Measurements from ENCODE around the gene PRKD1.

The PRKD1 gene

DNA sequence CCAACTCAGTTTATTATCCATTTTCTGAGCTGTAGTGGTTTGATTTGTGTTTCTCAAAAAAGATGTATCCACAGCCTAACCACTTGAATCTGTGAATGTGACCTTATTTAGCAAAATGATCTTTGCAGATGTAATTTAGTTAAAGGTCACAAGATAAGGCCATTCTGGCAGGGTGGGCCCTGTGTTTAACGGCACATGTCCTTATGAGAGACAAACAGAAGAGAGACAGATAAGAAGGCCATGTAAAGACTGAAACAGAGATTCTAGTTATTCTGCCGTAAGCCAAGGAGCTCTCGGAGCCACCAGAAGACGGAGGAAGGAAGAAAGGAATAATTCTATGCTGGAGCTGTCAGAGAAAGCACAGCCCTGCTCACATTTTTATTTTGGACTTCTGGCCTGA lies 374.2 kb downstream of the PRKD1 start:
- Histone ChIP-seq H3K36me3 (ENCODE audit: insufficient read depth, insufficient read length, low read length) (no peaks in the 10 kb centered on the region), H3K9me3 (ENCODE audit: insufficient read depth, low read length) (no peaks in the 10 kb centered on the region), H3K4me1 (ENCODE audit: insufficient read depth, insufficient read length) (no peaks in the 10 kb centered on the region), H3K9ac (ENCODE audit: insufficient read length, low read depth) (no peak overlapping the region), H3K27me3 (ENCODE audit: insufficient read depth, insufficient read length) (no peaks in the 10 kb centered on the region), H3K4me3 (ENCODE audit: insufficient read length, low read depth) (no peak overlapping the region)
- DNase-seq (ENCODE audit: low read depth, low spot score) = no peak
- TF ChIP-seq SUZ12 (IDR thresholded peaks at IDR 0.05; ENCODE audit: extremely low read depth, insufficient read depth, insufficient read length) (no peak), ZNF274 (IDR thresholded peaks at IDR 0.05; ENCODE audit: low read depth, low read length) (no peak), YY1 (IDR thresholded peaks at IDR 0.05; ENCODE audit: insufficient read depth, insufficient read length) (no peak)

GRCh38 chr14:29548948-29549370 lies 378.7 kb downstream of the PRKD1 start:
- Histone ChIP-seq H3K4me3 (ENCODE audit: insufficient read length, low read depth) (no peak overlapping the region), H3K9me3 (ENCODE audit: insufficient read depth, low read length) (no peaks in the 10 kb centered on the region), H3K9ac (ENCODE audit: insufficient read length, low read depth) (no peak overlapping the region), H3K27me3 (ENCODE audit: insufficient read depth, insufficient read length) (no peaks in the 10 kb centered on the region), H3K4me1 (ENCODE audit: insufficient read depth, insufficient read length) (no peaks in the 10 kb centered on the region), H3K36me3 (ENCODE audit: insufficient read depth, insufficient read length, low read length) (no peaks in the 10 kb centered on the region)
- DNase-seq (ENCODE audit: low read depth, low spot score) = peak; percentile 8
- no peak for TF ChIP-seq YY1 (IDR thresholded peaks at IDR 0.05; ENCODE audit: insufficient read depth, insufficient read length)
- TF ChIP-seq SUZ12 (IDR thresholded peaks at IDR 0.05; ENCODE audit: extremely low read depth, insufficient read depth, insufficient read length) = no peak
- no peak for TF ChIP-seq ZNF274 (IDR thresholded peaks at IDR 0.05; ENCODE audit: low read depth, low read length)

- no peak for DNase-seq (ENCODE audit: low read depth, low spot score)
- Histone ChIP-seq H3K27me3 (ENCODE audit: insufficient read depth, insufficient read length) (no peaks in the 10 kb centered on the region), H3K9ac (ENCODE audit: insufficient read length, low read depth) (no peak overlapping the region), H3K4me3 (ENCODE audit: insufficient read length, low read depth) (no peak overlapping the region), H3K4me1 (ENCODE audit: insufficient read depth, insufficient read length) (no peaks in the 10 kb centered on the region), H3K36me3 (ENCODE audit: insufficient read depth, insufficient read length, low read length) (no peaks in the 10 kb centered on the region), H3K9me3 (ENCODE audit: insufficient read depth, low read length) (no peaks in the 10 kb centered on the region)
- TF ChIP-seq SUZ12 (IDR thresholded peaks at IDR 0.05; ENCODE audit: extremely low read depth, insufficient read depth, insufficient read length) = no peak
- no peak for TF ChIP-seq YY1 (IDR thresholded peaks at IDR 0.05; ENCODE audit: insufficient read depth, insufficient read length)
- TF ChIP-seq ZNF274 (IDR thresholded peaks at IDR 0.05; ENCODE audit: low read depth, low read length) = no peak
Measured at GRCh38 chr14:29545714-29546113, 381.9 kb downstream of the PRKD1 start.

GRCh38 chr14:29536886-29537511 lies 390.6 kb downstream of the PRKD1 start:
- Histone ChIP-seq H3K4me3 (ENCODE audit: insufficient read length, low read depth) (no peak overlapping the region), H3K9me3 (ENCODE audit: insufficient read depth, low read length) (no peaks in the 10 kb centered on the region), H3K36me3 (ENCODE audit: insufficient read depth, insufficient read length, low read length) (no peaks in the 10 kb centered on the region), H3K9ac (ENCODE audit: insufficient read length, low read depth) (no peak overlapping the region), H3K4me1 (ENCODE audit: insufficient read depth, insufficient read length) (no peaks in the 10 kb centered on the region), H3K27me3 (ENCODE audit: insufficient read depth, insufficient read length) (no peaks in the 10 kb centered on the region)
- no peak for TF ChIP-seq SUZ12 (IDR thresholded peaks at IDR 0.05; ENCODE audit: extremely low read depth, insufficient read depth, insufficient read length)
- no peak for TF ChIP-seq YY1 (IDR thresholded peaks at IDR 0.05; ENCODE audit: insufficient read depth, insufficient read length)
- no peak for TF ChIP-seq ZNF274 (IDR thresholded peaks at IDR 0.05; ENCODE audit: low read depth, low read length)
- no peak for DNase-seq (ENCODE audit: low read depth, low spot score)

DNA sequence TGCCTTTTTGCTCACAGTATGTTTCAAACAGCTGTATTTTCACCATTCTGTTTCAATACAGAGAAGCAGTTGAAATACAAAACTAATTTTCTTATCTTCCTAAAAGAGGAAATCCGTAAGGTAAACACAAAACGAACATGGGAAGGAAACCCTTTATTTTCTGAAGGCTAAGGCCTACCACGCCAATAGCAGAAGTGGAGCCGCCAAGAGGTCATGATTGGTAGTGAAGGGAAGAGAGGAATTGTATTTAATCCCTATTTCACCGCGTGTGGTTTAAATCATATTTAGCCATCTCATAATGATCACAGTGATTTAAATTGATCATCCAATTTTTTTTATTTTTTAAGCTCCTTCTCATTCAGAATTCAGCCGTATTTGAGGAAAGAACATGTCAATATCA lies 398.2 kb downstream of the PRKD1 start:
- Histone ChIP-seq H3K4me1 (ENCODE audit: insufficient read depth, insufficient read length) (no peaks in the 10 kb centered on the region), H3K27me3 (ENCODE audit: insufficient read depth, insufficient read length) (no peaks in the 10 kb centered on the region), H3K9me3 (ENCODE audit: insufficient read depth, low read length) (no peaks in the 10 kb centered on the region), H3K36me3 (ENCODE audit: insufficient read depth, insufficient read length, low read length) (no peaks in the 10 kb centered on the region), H3K9ac (ENCODE audit: insufficient read length, low read depth) (no peak overlapping the region), H3K4me3 (ENCODE audit: insufficient read length, low read depth) (no peak overlapping the region)
- no peak for DNase-seq (ENCODE audit: low read depth, low spot score)
- TF ChIP-seq YY1 (IDR thresholded peaks at IDR 0.05; ENCODE audit: insufficient read depth, insufficient read length) (no peak), ZNF274 (IDR thresholded peaks at IDR 0.05; ENCODE audit: low read depth, low read length) (no peak), SUZ12 (IDR thresholded peaks at IDR 0.05; ENCODE audit: extremely low read depth, insufficient read depth, insufficient read length) (no peak)

DNA sequence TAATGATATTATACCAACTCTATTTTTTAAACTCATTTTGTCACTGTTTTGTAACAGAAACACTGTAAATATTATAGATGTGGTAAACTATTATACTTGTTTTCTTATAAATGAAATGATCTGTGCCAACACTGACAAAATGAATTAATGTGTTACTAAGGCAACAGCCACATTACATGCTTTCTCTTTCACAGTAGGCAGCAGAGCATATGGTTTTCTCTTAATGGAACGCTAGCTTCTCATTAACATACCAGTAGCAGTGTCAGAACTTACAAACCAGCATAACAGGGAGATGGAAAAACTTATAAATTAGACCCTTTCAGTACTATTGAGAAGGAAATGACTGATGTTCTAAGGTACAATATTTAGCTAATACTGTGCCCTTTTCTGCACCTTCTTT lies 398.8 kb downstream of the PRKD1 start:
- Histone ChIP-seq H3K4me3 (ENCODE audit: insufficient read length, low read depth) (no peak overlapping the region), H3K27me3 (ENCODE audit: insufficient read depth, insufficient read length) (no peaks in the 10 kb centered on the region), H3K9me3 (ENCODE audit: insufficient read depth, low read length) (no peaks in the 10 kb centered on the region), H3K9ac (ENCODE audit: insufficient read length, low read depth) (no peak overlapping the region), H3K4me1 (ENCODE audit: insufficient read depth, insufficient read length) (no peaks in the 10 kb centered on the region), H3K36me3 (ENCODE audit: insufficient read depth, insufficient read length, low read length) (no peaks in the 10 kb centered on the region)
- TF ChIP-seq ZNF274 (IDR thresholded peaks at IDR 0.05; ENCODE audit: low read depth, low read length) (no peak), SUZ12 (IDR thresholded peaks at IDR 0.05; ENCODE audit: extremely low read depth, insufficient read depth, insufficient read length) (no peak), YY1 (IDR thresholded peaks at IDR 0.05; ENCODE audit: insufficient read depth, insufficient read length) (no peak)
- DNase-seq (ENCODE audit: low read depth, low spot score) = no peak

DNA sequence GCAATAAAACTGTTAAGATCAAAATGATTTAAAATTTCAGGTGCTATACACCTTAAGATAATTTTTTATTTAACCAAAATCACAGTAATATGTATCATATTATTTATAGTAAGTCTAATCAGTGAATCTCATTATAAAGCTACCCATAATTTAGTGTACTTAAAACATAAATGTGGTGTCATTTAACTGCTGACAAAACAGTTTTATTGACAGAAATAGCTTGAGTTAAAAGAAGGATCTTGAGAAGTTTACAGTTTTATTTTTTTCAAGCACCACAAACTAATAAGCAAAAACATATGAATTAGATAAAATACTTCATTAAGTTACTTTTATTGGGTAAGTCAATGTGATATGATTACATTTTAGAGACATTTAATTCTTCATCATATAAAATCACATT lies 400.4 kb downstream of the PRKD1 start:
- DNase-seq (ENCODE audit: low read depth, low spot score) = no peak
- Histone ChIP-seq H3K9me3 (ENCODE audit: insufficient read depth, low read length) (no peaks in the 10 kb centered on the region), H3K36me3 (ENCODE audit: insufficient read depth, insufficient read length, low read length) (no peaks in the 10 kb centered on the region), H3K9ac (ENCODE audit: insufficient read length, low read depth) (no peak overlapping the region), H3K27me3 (ENCODE audit: insufficient read depth, insufficient read length) (no peaks in the 10 kb centered on the region), H3K4me3 (ENCODE audit: insufficient read length, low read depth) (no peak overlapping the region), H3K4me1 (ENCODE audit: insufficient read depth, insufficient read length) (no peaks in the 10 kb centered on the region)
- TF ChIP-seq YY1 (IDR thresholded peaks at IDR 0.05; ENCODE audit: insufficient read depth, insufficient read length) (no peak), SUZ12 (IDR thresholded peaks at IDR 0.05; ENCODE audit: extremely low read depth, insufficient read depth, insufficient read length) (no peak), ZNF274 (IDR thresholded peaks at IDR 0.05; ENCODE audit: low read depth, low read length) (no peak)
